BJ (cell line): Measurements from ENCODE around the gene MTTP. TPM values are rescaled to one million over a fixed set of nuclear protein-coding genes. Genes with fewer than 3 reads are reported as not detected.

Experiments
- CTCF ChIA-PET: fragments of 350-600 bp; formaldehyde crosslinking; extraction: SDS; loops from one replicate; lab custom pipeline; 2021; ENCODE audit warnings: antibody characterized with exemption, inconsistent platforms; lab: Yijun Ruan, JAX
- POLR2A ChIA-PET: fragments of 300-600 bp; sonication (Branson Sonifier 250); formaldehyde crosslinking; extraction: SDS; loops from one replicate; lab custom pipeline; 2021; ENCODE audit warnings: antibody characterized with exemption; lab: Charles Lee
- DNase-seq: peaks from one replicate; pipeline ENCODE4 v3.0.0-alpha.2; 2011; ENCODE audit warnings: low read depth
- H3K27me3 ChIP-seq: 2 replicates; pipeline ENCODE4 v1.6.0; 2011; ENCODE audit warnings: low read length; ENCODE audit not compliant: control insufficient read depth, insufficient read depth
- H3K36me3 ChIP-seq: 2 replicates; pipeline ENCODE4 v1.5.1; 2011; ENCODE audit warnings: low read length; ENCODE audit not compliant: control insufficient read depth, insufficient read depth
- H3K4me3 ChIP-seq: 2 replicates; pipeline ENCODE4 v1.5.1; 2011; ENCODE audit warnings: low read depth, mild to moderate bottlenecking, control low read depth, low read length
- CTCF ChIP-seq: IDR thresholded peaks from 2 replicates; pipeline ENCODE4 v1.5.1; 2011; ENCODE audit warnings: low read depth, mild to moderate bottlenecking, control low read depth, inconsistent platforms, low read length, moderate library complexity; ENCODE audit not compliant: insufficient read depth
- polyA plus RNA-seq: library from polyadenylated mRNA; depleted of rRNA; stranded (reverse); fragments of >200 nt; gene quantifications from 2 replicates; pipeline ENCODE4 v1.2.3, GENCODE V29; 2011; rRNA removed

MTTP gene
- polyA plus RNA-seq, 1 experiment, result not detected

DNA sequence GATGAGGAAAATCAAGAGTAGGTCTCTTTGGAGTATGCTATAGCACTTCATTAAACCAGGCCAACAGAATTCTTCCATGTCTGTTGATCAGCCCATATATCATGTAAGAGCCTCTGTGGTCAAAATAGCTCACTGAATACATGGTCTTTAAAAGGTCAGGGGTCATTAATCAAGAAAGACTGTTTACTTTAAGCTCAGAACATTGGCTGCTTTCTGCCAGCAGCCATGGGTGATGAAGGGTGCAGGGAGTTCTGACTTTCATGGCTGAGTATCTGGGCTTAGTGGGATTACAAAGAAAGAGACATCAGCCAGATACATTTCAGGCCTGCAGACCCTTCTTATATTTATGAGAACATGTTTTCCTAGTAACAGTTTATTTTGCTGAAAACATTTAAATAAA lies 90.1 kb downstream of the MTTP start:
- Histone ChIP-seq H3K36me3 (no peaks in the 10 kb centered on the region), H3K27me3 (no peaks in the 10 kb centered on the region), H3K4me3 (no peak overlapping the region)
- no peak for TF ChIP-seq CTCF
- ChIA-PET POLR2A (no interaction called here), CTCF (no interaction called here)
- no peak for DNase-seq

- no peaks in the 10 kb centered on the region for H3K36me3 ChIP-seq
- CTCF ChIA-PET, result no interaction called here
Observed at GRCh38 chr4:99665983-99666382, 91.4 kb downstream of the MTTP start.

DNA sequence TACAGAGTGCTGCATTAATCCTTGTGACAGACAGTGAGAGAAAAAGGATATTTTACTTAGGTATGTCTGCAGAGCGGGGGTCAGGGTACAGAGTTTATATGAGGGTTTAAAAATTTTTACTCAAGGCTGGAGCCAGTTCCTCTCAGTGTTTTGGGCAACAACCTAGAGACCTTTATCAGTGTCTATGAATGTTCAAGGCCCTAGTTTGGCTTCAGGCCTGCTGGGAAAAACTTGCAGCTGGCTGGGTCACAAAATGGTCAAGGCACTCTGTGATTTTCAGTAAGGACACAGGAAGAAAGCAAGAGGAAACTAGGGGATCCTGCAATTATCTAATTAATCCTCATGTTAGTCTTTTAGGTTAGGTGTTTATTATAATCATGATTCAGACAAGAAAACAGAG lies 93.8 kb downstream of the MTTP start:
- no peak for DNase-seq
- H3K4me3 ChIP-seq, result no peak overlapping the region
- H3K27me3 ChIP-seq, result no peaks in the 10 kb centered on the region
- ChIA-PET CTCF (no interaction called here), POLR2A (no interaction called here)
- no peak for TF ChIP-seq CTCF
- no peaks in the 10 kb centered on the region for H3K36me3 ChIP-seq

More at GRCh38 chr4:99665983-99666382, 91.4 kb downstream of the MTTP start:
- POLR2A ChIA-PET, result no interaction called here
- no peak for DNase-seq
- Histone ChIP-seq H3K27me3 (no peaks in the 10 kb centered on the region), H3K4me3 (no peak overlapping the region)
- TF ChIP-seq CTCF, result no peak

GRCh38 chr4:99669084-99669483 lies 94.5 kb downstream of the MTTP start:
- Histone ChIP-seq H3K4me3 (no peak overlapping the region), H3K27me3 (no peaks in the 10 kb centered on the region), H3K36me3 (no peaks in the 10 kb centered on the region)
- CTCF ChIA-PET, result no interaction called here
- DNase-seq, result no peak
- POLR2A ChIA-PET, result no interaction called here
- TF ChIP-seq CTCF, result no peak

DNA sequence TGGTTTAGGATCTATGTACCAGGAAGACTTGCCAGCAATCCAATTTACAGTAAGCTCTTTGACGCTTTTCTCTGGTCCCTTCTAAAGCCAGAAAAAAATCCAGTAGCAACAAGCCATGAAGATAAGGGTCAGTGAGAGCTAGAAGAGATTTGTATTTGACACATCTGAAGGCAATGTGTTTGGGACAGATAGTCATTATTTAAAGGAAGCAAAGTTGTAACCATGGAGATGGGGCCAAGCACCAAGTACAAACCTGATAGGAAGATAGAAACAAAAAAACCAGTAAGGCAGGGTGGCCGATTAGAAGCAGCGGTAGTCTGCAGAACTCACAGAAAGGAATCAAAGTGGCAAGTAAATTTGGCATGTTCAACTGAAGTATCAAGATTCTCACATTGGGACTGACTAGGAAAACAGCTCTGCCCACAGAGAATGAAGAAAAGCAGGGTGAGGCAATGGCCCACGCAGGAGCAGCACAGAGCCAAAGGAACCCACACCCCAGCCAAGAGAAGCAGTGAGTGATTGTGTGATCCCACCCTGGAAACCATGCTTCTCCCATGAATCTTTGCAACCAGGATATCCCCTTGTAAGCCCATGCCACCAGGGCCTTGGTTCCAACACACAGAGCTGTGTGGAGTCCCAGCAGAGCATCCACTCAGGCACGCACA lies 95.9 kb downstream of the MTTP start:
- POLR2A ChIA-PET, result no interaction called here
- Histone ChIP-seq H3K36me3 (no peaks in the 10 kb centered on the region), H3K4me3 (no peak overlapping the region), H3K27me3 (no peaks in the 10 kb centered on the region)
- no peak for DNase-seq
- TF ChIP-seq CTCF, result no peak
- CTCF ChIA-PET, result no interaction called here

Other genes starting within 250 kb of the MTTP start
- gene ADH1C, start 222.1 kb upstream of the MTTP start, polyA plus RNA-seq, result 0.13 and 0.28 TPM in 2 replicates
- gene ADH7, start 139.5 kb upstream of the MTTP start, polyA plus RNA-seq, result not detected in 2 replicates
- not detected in 2 replicates for gene C4orf17, start 63.8 kb upstream of the MTTP start, polyA plus RNA-seq
- gene TRMT10A, start 10.8 kb upstream of the MTTP start, polyA plus RNA-seq, result 1.7 and 4.3 TPM in 2 replicates
- not detected in 2 replicates for gene C4orf54, start 83.0 kb downstream of the MTTP start, polyA plus RNA-seq
- not detected in 2 replicates for gene DAPP1, start 242.0 kb downstream of the MTTP start, polyA plus RNA-seq